Thymus (tissue), 11 donors: ENCODE measurements around the gene GATAD2A. TPM values are rescaled to one million over a fixed set of nuclear protein-coding genes. Genes with fewer than 3 reads are reported as not detected.
A peak's percentile ranks its signal among the peaks of the same experiment; 100 is the strongest.

Source experiments
- DNase-seq, 9 donors: peaks; one replicate each; pipeline ENCODE4 v3.0.0-alpha.2; 2013; ENCODE audit warnings: low spot score in 9 of 9, low read depth in 6 of 9, missing footprints in 1 of 9
- H3K27ac ChIP-seq, 2 donors: one replicate each; pipeline ENCODE4 v1.5.1; 2013; ENCODE audit warnings: control low read depth in 1 of 2, low read depth in 1 of 2, low read length in 1 of 2, mild to moderate bottlenecking in 1 of 2, moderate library complexity in 1 of 2
- H3K27me3 ChIP-seq, 2 donors: one replicate each; pipeline ENCODE4 v1.5.1; 2013; ENCODE audit warnings: low read length in 1 of 2; ENCODE audit not compliant: control insufficient read depth in 2 of 2, insufficient read depth in 1 of 2
- H3K36me3 ChIP-seq, 2 donors: one replicate each; pipeline ENCODE4 v1.5.1; 2013; ENCODE audit warnings: low read length in 1 of 2, mild to moderate bottlenecking in 1 of 2, moderate library complexity in 1 of 2; ENCODE audit not compliant: control insufficient read depth in 2 of 2, insufficient read depth in 2 of 2
- H3K4me1 ChIP-seq, 2 donors: one replicate each; pipeline ENCODE4 v1.5.1; 2013; ENCODE audit warnings: low read length in 2 of 2; ENCODE audit not compliant: control insufficient read depth in 2 of 2, insufficient read depth in 2 of 2
- H3K4me3 ChIP-seq, 2 donors: one replicate each; pipeline ENCODE4 v1.5.1; 2013; ENCODE audit warnings: low read length in 2 of 2, control low read depth in 1 of 2, mild to moderate bottlenecking in 1 of 2
- H3K9me3 ChIP-seq, 2 donors: one replicate each; pipeline ENCODE4 v1.5.1; 2013; ENCODE audit warnings: low read length in 1 of 2, mild to moderate bottlenecking in 1 of 2; ENCODE audit not compliant: control insufficient read depth in 2 of 2, insufficient read depth in 1 of 2
- WGBS: extraction: QIAGEN DNeasy Blood & Tissue Kit; methylation state at CpG from one replicate; pipeline ENCODE4 v1.1.7; 2013; 5-methylcytosine and 5-hydroxymethylcytosine counted together
- polyA plus RNA-seq: library from polyadenylated mRNA; stranded (reverse); fragments of 200-250 nt; gene quantifications from one replicate; pipeline ENCODE4 v1.2.3, GENCODE V29; 2013
- total RNA-seq: library from RNA; stranded (reverse); fragments of 120-200 nt; gene quantifications from one replicate; pipeline ENCODE4 v1.2.4, GENCODE V29; 2013
- donor health status: healthy.

GATAD2A gene
- total and polyA plus RNA-seq, 2 donors: 20.9 to 24.9 TPM

GRCh38 chr19:19477705-19478383 is 72.4 kb downstream of the GATAD2A start:
- H3K4me1 ChIP-seq: peaks cover 43 to 64% of the 10 kb centered on the region in 2 donors
- H3K27ac ChIP-seq: no peak overlapping the region
- DNase-seq: no peak

GRCh38 chr19:19480688-19481087 is 75.2 kb downstream of the GATAD2A start:
- Histone ChIP-seq H3K9me3 (no peaks in the 10 kb centered on the region), H3K36me3 (peaks cover 19 to 60% of the 10 kb centered on the region in 2 donors), H3K27me3 (no peaks in the 10 kb centered on the region), H3K27ac (peak overlapping the region in 1 of 2 donors; percentile 69), H3K4me3 (no peak overlapping the region), H3K4me1 (peaks cover 17 to 52% of the 10 kb centered on the region in 2 donors)
- peak in 3 of 9 donors; percentile 42 to 76 (median 53) for DNase-seq
- 37% methylated on average over 5 of the region's 5 CpGs for WGBS

More at GRCh38 chr19:19477705-19478383, 72.4 kb downstream of the GATAD2A start:
- Histone ChIP-seq H3K4me3 (no peak overlapping the region), H3K9me3 (no peaks in the 10 kb centered on the region), H3K27me3 (no peaks in the 10 kb centered on the region), H3K36me3 (peaks cover 12 to 61% of the 10 kb centered on the region in 2 donors)
- WGBS: 98% methylated on average over 10 of the region's 10 CpGs

- Histone ChIP-seq H3K9me3 (no peaks in the 10 kb centered on the region), H3K4me3 (no peak overlapping the region), H3K36me3 (peaks cover 19 to 58% of the 10 kb centered on the region in 2 donors), H3K27me3 (no peaks in the 10 kb centered on the region), H3K4me1 (peaks cover 19 to 64% of the 10 kb centered on the region in 2 donors), H3K27ac (no peak overlapping the region)
- no peak for DNase-seq
- 94% methylated on average over 19 of the region's 19 CpGs for WGBS
These were observed 77.5 kb downstream of the GATAD2A start for GRCh38 chr19:19482809-19483596.

GRCh38 chr19:19485161-19485997 is 79.9 kb downstream of the GATAD2A start:
- Histone ChIP-seq H3K36me3 (peaks cover 19 to 52% of the 10 kb centered on the region in 2 donors), H3K4me1 (peaks cover 38 to 82% of the 10 kb centered on the region in 2 donors), H3K27me3 (no peaks in the 10 kb centered on the region), H3K27ac (no peak overlapping the region), H3K9me3 (no peaks in the 10 kb centered on the region), H3K4me3 (no peak overlapping the region)
- no peak for DNase-seq
- 90% methylated on average over 15 of the region's 15 CpGs for WGBS

GRCh38 chr19:19485998-19486290 is 80.5 kb downstream of the GATAD2A start:
- Histone ChIP-seq H3K4me1 (peaks cover 32 to 78% of the 10 kb centered on the region in 2 donors), H3K36me3 (peaks cover 23 to 53% of the 10 kb centered on the region in 2 donors), H3K27me3 (no peaks in the 10 kb centered on the region), H3K4me3 (no peak overlapping the region), H3K9me3 (no peaks in the 10 kb centered on the region), H3K27ac (peak overlapping the region; percentile 0 to 14)
- WGBS: 96% methylated on average over 5 of the region's 5 CpGs
- DNase-seq: no peak

GRCh38 chr19:19486343-19487076 is 81.0 kb downstream of the GATAD2A start:
- 95% methylated on average over 15 of the region's 15 CpGs for WGBS

GRCh38 chr19:19487077-19487949 is 81.8 kb downstream of the GATAD2A start:
- Histone ChIP-seq H3K4me3 (no peak overlapping the region), H3K9me3 (no peaks in the 10 kb centered on the region), H3K4me1 (peaks cover 27 to 71% of the 10 kb centered on the region in 2 donors), H3K27me3 (no peaks in the 10 kb centered on the region), H3K36me3 (peaks cover 36 to 57% of the 10 kb centered on the region in 2 donors), H3K27ac (peak overlapping the region; percentile 54 to 98)
- WGBS: 90% methylated on average over 9 of the region's 9 CpGs
- no peak for DNase-seq

More at GRCh38 chr19:19486343-19487076, 81.0 kb downstream of the GATAD2A start:
- Histone ChIP-seq H3K4me1 (peaks cover 27 to 72% of the 10 kb centered on the region in 2 donors), H3K9me3 (no peaks in the 10 kb centered on the region), H3K36me3 (peaks cover 28 to 52% of the 10 kb centered on the region in 2 donors), H3K4me3 (no peak overlapping the region), H3K27me3 (no peaks in the 10 kb centered on the region), H3K27ac (peak overlapping the region; percentile 39 to 41)
- no peak for DNase-seq
